Parathyroid adenoma (tissue), 2 donors: Measurements from ENCODE around the gene SMARCAD1.

ENCODE experiments used
- H2AFZ ChIP-seq: fragments of 300-600 bp; sonication (generic); one replicate; pipeline ENCODE4 v1.7.0; 2017; ENCODE audit warnings: antibody characterized with exemption, mild to moderate bottlenecking
- H3K27ac ChIP-seq: fragments of 300-600 bp; sonication (generic); one replicate; pipeline ENCODE4 v1.7.0; 2017
- H3K27me3 ChIP-seq: fragments of 300-600 bp; sonication (generic); one replicate; pipeline ENCODE4 v1.7.0; 2017; ENCODE audit warnings: low read length; ENCODE audit not compliant: control insufficient read depth, insufficient read depth
- H3K36me3 ChIP-seq: fragments of 300-600 bp; sonication (generic); one replicate; pipeline ENCODE4 v1.7.0; 2017; ENCODE audit warnings: low read length; ENCODE audit not compliant: control insufficient read depth, insufficient read depth
- H3K4me1 ChIP-seq: fragments of 300-600 bp; sonication (generic); one replicate; pipeline ENCODE4 v1.7.0; 2017; ENCODE audit warnings: control low read depth
- H3K4me2 ChIP-seq: fragments of 300-600 bp; sonication (generic); one replicate; pipeline ENCODE4 v1.7.0; 2017; ENCODE audit warnings: low read length
- H3K4me3 ChIP-seq: fragments of 300-600 bp; sonication (generic); one replicate; pipeline ENCODE4 v1.7.0; 2017; ENCODE audit warnings: low read depth, low read length
- H3K79me2 ChIP-seq: fragments of 300-600 bp; sonication (generic); one replicate; pipeline ENCODE4 v1.7.0; 2017; ENCODE audit warnings: control low read depth
- H3K9ac ChIP-seq: fragments of 300-600 bp; sonication (generic); one replicate; pipeline ENCODE4 v1.7.0; 2017; ENCODE audit warnings: mild to moderate bottlenecking
- H3K9me3 ChIP-seq: fragments of 300-600 bp; sonication (generic); one replicate; pipeline ENCODE4 v1.7.0; 2017; ENCODE audit warnings: low read length; ENCODE audit not compliant: control insufficient read depth
- TF ChIP-seq, protein P1 (sequence below): fragments of 300-600 bp; sonication (generic); IDR thresholded peaks from one replicate; pipeline ENCODE4 v1.7.0; 2017; ENCODE audit warnings: antibody characterized with exemption, mild to moderate bottlenecking
- donor health status: primary hyperparathyroidism.

Gene SMARCAD1

DNA sequence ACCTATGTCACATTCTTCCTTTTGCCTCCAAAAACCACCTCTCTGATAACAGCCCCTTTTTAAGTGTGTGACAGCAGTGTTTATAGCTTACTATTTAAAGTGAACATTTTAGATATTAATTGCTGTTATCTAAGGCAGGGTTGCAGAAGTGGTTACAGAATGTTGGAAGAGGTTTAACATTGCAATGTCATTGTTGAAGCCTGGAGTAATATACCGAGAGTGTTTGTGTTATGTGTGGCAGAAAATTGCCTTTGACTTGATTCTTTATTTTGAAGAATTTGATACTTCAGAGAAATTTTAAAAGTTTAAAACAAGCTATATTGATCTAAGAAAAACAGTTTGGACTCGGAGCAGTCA, 37.1 kb downstream of the SMARCAD1 start:
- Histone ChIP-seq H3K27me3 (no peaks in the 10 kb centered on the region), H3K79me2 (no peaks in the 10 kb centered on the region), H3K27ac (no peak overlapping the region), H2AFZ (no peak overlapping the region), H3K4me2 (no peak overlapping the region), H3K9me3 (no peaks in the 10 kb centered on the region), H3K9ac (no peak overlapping the region), H3K4me1 (no peaks in the 10 kb centered on the region), H3K4me3 (no peak overlapping the region), H3K36me3 (no peaks in the 10 kb centered on the region)
- TF ChIP-seq, protein P1, sequence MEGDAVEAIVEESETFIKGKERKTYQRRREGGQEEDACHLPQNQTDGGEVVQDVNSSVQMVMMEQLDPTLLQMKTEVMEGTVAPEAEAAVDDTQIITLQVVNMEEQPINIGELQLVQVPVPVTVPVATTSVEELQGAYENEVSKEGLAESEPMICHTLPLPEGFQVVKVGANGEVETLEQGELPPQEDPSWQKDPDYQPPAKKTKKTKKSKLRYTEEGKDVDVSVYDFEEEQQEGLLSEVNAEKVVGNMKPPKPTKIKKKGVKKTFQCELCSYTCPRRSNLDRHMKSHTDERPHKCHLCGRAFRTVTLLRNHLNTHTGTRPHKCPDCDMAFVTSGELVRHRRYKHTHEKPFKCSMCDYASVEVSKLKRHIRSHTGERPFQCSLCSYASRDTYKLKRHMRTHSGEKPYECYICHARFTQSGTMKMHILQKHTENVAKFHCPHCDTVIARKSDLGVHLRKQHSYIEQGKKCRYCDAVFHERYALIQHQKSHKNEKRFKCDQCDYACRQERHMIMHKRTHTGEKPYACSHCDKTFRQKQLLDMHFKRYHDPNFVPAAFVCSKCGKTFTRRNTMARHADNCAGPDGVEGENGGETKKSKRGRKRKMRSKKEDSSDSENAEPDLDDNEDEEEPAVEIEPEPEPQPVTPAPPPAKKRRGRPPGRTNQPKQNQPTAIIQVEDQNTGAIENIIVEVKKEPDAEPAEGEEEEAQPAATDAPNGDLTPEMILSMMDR = no peak

- no peak overlapping the region for H3K9ac ChIP-seq
- H3K4me2 ChIP-seq = no peak overlapping the region
- H3K4me3 ChIP-seq = no peak overlapping the region
- H3K79me2 ChIP-seq = no peaks in the 10 kb centered on the region
- H2AFZ ChIP-seq = no peak overlapping the region
- no peaks in the 10 kb centered on the region for H3K9me3 ChIP-seq
- no peak overlapping the region for H3K27ac ChIP-seq
- no peaks in the 10 kb centered on the region for H3K36me3 ChIP-seq
- H3K4me1 ChIP-seq = no peaks in the 10 kb centered on the region
- TF ChIP-seq, protein P1 = no peak
- no peaks in the 10 kb centered on the region for H3K27me3 ChIP-seq
Measured at GRCh38 chr4:94251094-94251493, 43.4 kb downstream of the SMARCAD1 start.

DNA sequence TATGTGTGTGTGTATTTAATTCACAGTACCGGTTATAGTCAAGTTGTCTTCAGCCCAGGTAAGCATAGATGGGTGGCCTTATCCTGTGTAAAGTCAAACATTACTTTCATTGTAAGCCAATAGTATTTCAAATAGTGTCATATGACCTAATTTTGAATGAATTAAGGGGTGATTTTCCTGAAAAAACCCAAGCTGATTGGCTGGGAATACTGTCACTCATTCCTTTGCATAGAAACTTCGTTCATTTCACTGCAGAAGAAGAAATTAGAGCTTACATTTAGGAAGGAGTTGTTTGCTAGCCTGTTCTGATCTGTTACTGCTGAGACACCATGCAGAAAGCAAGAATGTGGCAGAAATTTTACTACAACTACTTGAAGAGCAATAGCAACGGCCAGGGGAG, 45.4 kb downstream of the SMARCAD1 start:
- no peak overlapping the region for H2AFZ ChIP-seq
- TF ChIP-seq, protein P1 = no peak

DNA sequence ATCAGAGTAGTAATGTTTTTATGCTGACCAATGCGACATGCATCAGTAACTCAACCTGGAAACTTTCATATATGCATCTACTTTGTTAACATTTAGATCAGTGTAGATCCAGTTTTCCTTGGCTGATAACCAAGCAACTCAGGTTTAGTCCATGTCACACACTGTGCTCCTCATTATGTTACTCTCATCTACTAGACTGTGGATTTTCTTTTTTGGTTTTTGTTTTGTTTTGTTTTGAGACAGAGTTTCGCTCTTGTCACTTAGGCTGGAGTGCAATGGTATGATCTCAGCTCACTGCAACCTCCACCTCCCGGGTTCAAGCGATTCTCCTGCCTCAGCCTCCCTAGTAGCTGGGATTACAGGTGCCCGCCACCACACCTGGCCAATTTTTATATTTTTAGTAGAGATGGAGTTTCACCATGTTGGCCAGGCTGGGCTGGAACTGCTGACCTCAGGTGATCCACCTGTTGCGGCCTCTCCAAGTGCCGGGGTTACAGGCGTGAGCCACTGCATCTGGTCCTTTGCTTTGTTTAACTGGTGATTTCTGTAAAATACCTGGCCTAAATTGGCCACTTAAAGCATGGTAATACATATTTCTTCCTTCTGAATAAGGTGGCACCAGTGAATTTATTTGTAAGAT, 48.6 kb downstream of the SMARCAD1 start:
- H2AFZ ChIP-seq = no peak overlapping the region
- H3K79me2 ChIP-seq = no peaks in the 10 kb centered on the region
- no peaks in the 10 kb centered on the region for H3K36me3 ChIP-seq
- TF ChIP-seq, protein P1 = no peak
- no peak overlapping the region for H3K4me3 ChIP-seq
- no peaks in the 10 kb centered on the region for H3K4me1 ChIP-seq
- no peak overlapping the region for H3K9ac ChIP-seq
- H3K27me3 ChIP-seq = no peaks in the 10 kb centered on the region
- no peak overlapping the region for H3K27ac ChIP-seq
- H3K4me2 ChIP-seq = no peak overlapping the region
- no peaks in the 10 kb centered on the region for H3K9me3 ChIP-seq

More for the DNA sequence above, 45.4 kb downstream of the SMARCAD1 start:
- no peaks in the 10 kb centered on the region for H3K4me1 ChIP-seq
- H3K4me2 ChIP-seq = no peak overlapping the region
- H3K27ac ChIP-seq = no peak overlapping the region
- H3K9me3 ChIP-seq = no peaks in the 10 kb centered on the region
- H3K9ac ChIP-seq = no peak overlapping the region
- no peaks in the 10 kb centered on the region for H3K27me3 ChIP-seq
- no peak overlapping the region for H3K4me3 ChIP-seq
- H3K79me2 ChIP-seq = no peaks in the 10 kb centered on the region
- H3K36me3 ChIP-seq = no peaks in the 10 kb centered on the region

- H3K4me2 ChIP-seq = no peak overlapping the region
Measured at GRCh38 chr4:94256828-94257227, 49.2 kb downstream of the SMARCAD1 start.

More at GRCh38 chr4:94256828-94257227, 49.2 kb downstream of the SMARCAD1 start:
- H3K79me2 ChIP-seq = no peaks in the 10 kb centered on the region
- no peaks in the 10 kb centered on the region for H3K4me1 ChIP-seq
- H3K9ac ChIP-seq = no peak overlapping the region
- H2AFZ ChIP-seq = no peak overlapping the region
- H3K4me3 ChIP-seq = no peak overlapping the region
- H3K27ac ChIP-seq = no peak overlapping the region
- H3K36me3 ChIP-seq = no peaks in the 10 kb centered on the region
- no peaks in the 10 kb centered on the region for H3K27me3 ChIP-seq
- TF ChIP-seq, protein P1 = no peak
- H3K9me3 ChIP-seq = no peaks in the 10 kb centered on the region
